Coronary artery (tissue), 2 donors: ENCODE measurements around the gene CMIP.

Experiments
- DNase-seq: peaks from one replicate; pipeline ENCODE4 v3.0.0-alpha.2; 2017; ENCODE audit warnings: low spot score
- H3K27ac ChIP-seq, 2 donors: fragments of 200-600 bp; sonication (generic); one replicate each; pipeline ENCODE4 v1.5.1; 2016 to 2019
- H3K4me3 ChIP-seq: fragments of 200-600 bp; sonication (generic); 2 replicates; pipeline ENCODE4 v1.5.1; 2016; ENCODE audit warnings: mild to moderate bottlenecking, moderate library complexity
- TF ChIP-seq, protein P1 (sequence below): fragments of 200-600 bp; sonication (generic); IDR thresholded peaks from one replicate; pipeline ENCODE4 v1.5.1; 2019; ENCODE audit warnings: antibody characterized with exemption

Gene CMIP

DNA sequence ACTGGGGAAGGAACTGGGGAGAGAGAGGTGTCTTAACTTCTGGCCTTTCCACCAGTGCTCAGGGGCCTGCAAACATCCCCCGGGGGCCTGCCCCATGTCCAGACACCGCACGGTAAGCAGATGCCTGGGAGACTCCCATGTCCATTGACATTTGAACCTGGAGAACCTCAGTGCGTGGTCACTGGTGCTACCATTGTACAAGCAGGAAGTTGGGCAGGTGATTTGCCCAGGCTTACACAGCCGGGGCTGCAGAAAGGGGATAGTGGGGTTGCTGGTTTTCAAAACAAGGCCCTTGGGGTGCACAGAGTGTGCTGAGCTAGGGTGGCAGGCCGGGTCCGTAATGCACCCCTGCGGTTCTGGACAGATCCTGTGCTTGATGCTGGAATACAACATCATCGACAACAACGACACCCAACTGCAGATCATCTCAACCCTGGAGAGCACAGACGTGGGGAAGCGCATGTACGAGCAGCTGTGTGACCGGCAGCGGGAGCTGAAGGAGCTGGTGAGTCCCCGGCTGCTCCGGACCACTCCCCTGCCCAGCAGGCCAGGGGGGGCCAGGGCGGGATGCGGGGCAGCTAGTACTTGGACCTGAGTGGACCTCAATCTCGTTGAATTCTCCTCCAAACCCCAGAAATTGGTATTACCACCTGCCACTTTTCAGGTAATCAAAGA, 256.8 kb downstream of the CMIP start:
- DNase-seq, result no peak
- no peak overlapping the region for H3K4me3 ChIP-seq
- TF ChIP-seq, protein P1, sequence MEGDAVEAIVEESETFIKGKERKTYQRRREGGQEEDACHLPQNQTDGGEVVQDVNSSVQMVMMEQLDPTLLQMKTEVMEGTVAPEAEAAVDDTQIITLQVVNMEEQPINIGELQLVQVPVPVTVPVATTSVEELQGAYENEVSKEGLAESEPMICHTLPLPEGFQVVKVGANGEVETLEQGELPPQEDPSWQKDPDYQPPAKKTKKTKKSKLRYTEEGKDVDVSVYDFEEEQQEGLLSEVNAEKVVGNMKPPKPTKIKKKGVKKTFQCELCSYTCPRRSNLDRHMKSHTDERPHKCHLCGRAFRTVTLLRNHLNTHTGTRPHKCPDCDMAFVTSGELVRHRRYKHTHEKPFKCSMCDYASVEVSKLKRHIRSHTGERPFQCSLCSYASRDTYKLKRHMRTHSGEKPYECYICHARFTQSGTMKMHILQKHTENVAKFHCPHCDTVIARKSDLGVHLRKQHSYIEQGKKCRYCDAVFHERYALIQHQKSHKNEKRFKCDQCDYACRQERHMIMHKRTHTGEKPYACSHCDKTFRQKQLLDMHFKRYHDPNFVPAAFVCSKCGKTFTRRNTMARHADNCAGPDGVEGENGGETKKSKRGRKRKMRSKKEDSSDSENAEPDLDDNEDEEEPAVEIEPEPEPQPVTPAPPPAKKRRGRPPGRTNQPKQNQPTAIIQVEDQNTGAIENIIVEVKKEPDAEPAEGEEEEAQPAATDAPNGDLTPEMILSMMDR, result no peak
- no peak overlapping the region for H3K27ac ChIP-seq

DNA sequence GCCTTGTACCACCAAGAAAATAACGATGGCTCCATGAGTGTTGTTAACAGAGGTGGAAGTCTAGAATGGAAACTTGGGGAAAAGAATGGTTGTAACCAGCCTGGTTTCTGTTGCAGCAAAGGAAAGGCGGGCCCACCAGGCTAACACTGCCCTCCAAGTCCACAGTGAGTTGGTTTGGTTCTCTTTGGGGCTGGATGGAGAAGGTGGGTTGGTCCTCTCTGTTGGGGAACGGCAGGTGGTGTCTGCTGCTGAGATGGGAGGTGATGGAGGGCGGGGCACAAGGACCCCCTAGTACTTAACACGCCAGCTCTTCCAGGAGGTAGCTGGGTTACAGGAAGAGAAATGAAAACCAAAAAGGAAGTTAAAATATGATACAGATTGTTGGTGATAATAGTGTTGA, 257.9 kb downstream of the CMIP start:
- Histone ChIP-seq H3K4me3 (no peak overlapping the region), H3K27ac (no peak overlapping the region)
- no peak for DNase-seq
- TF ChIP-seq, protein P1, result no peak

DNA sequence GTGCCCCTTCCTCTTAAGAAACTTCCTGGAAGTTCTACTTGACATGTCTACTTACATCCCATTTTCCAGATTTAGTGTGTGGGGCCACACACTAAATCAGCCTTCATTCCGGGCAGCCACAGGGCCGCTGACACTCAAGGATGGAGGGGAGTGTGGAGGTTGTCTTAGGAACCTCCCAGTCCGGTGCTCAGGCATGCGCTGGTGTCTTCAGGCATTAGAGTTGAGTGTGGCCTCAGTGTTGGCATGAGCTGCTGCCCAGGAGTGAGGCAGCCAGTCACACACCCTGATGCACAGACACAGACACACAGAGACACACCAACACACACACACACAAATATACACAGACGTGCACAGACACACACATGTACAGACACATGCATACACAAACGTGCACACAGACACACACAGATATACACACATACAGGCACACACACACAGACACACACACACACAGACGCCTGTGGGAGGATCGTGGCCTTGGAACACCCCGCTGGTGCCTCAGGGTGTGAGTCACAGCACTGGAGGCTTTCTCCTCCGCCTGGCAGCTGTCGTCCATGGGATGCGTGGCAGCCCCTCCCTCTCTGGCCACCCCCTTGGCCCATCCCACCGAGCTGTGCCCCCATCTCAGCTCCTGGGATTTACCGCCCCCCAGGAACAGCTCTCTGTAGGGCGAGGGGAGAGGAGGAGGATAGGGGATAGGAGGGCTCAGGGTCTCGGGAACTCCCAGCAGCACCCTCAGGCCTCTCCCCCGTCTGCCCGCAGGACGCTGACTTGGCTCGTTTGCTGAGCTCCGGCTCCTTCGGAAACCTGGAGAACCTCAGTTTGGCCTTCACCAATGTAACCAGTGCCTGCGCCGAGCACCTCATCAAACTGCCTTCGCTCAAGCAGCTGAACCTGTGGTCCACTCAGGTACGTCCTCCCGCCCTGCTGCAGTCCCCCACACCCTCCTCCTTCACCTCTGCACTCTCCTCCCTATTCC, 258.9 kb downstream of the CMIP start:
- Histone ChIP-seq H3K4me3 (no peak overlapping the region), H3K27ac (no peak overlapping the region)
- no peak for DNase-seq
- TF ChIP-seq, protein P1, result no peak

DNA sequence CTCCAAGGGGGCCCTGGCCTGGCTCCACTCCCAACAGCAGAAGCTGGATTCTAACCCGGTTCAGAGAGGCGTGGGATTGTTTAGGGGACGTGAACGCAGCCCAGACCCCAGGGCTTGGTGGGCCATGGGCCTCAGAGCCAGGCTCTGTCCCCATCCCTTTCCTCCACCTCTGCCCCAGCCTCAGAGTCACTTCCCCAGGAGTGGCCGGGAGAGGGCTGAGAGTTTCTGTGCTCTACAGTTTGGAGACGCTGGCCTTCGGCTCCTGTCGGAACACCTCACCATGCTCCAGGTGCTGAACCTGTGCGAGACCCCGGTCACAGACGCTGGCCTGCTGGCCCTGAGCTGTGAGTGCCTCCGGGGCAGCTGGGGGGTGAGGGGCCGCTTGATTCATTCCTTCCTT, 260.7 kb downstream of the CMIP start:
- TF ChIP-seq, protein P1, result no peak
- no peak for DNase-seq
- no peak overlapping the region for H3K4me3 ChIP-seq
- no peak overlapping the region for H3K27ac ChIP-seq

DNA sequence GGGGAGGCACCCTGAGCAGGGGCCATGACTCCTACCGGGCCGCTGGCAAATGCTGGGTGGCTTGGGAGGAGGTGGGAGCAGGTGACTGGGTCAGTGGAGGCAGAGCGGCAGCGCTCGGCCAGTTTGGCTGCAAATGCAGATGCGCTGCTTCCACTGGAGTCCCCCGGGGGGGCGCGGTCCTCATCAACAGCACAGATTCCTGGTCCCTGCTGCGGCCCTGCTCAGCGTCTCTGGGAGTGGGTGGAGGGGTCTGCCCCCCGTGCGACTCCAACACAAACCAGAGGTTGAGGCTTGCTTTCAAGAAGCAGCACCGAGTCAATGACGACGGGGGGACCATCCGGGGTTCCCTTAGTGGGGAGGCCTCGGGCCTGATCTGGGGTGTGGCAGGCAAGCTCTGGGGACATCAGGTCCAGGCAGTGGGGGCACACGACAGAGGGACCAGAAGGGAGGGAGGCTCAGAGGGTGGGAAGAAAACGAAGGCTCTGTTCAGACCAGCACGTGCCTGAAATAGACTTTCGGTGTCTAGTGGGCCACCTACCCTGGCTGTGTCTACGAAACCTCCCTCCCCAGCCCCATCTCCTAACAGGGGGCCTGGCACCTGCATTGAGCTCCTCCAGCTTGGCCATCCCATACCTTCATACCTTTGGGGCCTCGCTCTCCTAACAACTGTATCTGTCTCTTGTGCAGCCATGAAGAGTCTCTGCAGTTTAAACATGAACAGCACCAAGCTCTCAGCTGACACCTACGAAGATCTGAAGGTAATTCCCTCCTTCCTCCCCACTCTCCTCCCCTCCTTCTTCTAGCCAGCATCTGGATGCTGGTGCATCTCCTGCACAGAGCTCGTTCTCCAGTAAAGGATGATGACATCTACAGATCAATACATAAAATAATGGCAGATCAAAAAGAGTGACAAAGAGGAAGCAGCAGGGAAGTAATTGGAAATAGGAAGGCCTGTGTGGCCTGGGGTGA, 262.0 kb downstream of the CMIP start:
- no peak overlapping the region for H3K4me3 ChIP-seq
- no peak for DNase-seq
- TF ChIP-seq, protein P1, result no peak
- H3K27ac ChIP-seq, result no peak overlapping the region

DNA sequence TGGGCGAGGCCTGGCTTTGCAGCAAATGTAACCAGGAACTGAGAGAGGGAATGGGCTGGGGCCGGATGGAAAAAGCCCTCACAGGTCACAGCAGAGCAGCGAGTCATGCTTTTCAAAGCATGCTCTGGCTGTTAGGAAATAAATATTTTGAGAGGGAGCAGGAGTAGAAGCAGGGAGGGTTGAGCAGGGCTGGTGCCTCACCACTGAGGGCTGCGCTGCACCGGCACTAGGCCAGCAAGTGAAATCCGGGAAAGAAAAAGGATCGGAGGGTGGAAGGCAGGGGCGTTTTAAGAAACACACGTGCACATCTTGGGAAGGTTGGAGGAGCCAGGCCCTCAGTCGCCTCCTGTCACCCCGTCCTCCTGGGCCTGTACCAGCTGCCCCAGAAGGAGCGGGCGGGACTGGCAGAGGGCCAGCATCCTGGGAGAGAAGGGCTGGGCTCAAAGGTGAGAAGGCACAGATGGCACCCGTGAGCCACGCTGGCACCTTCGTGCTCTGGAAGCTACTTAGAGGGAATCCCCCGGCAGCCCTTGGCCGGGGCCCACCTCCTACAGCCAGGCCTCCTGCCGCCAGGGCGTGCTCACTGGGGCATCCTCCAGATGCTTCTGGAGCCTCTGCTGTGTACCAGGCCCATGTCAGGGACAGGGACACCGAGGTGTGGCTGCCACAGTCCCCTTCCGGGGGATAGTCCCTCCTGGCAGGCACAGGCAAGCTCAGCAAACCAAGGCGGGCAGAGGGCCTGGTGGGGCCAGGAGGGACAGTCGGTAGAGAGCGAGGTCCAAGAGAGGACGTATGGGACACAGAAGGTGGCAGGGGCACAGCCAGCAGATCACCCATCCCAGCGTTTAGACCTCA, 263.0 kb downstream of the CMIP start:
- DNase-seq, result no peak
- H3K4me3 ChIP-seq, result no peak overlapping the region
- TF ChIP-seq, protein P1, result no peak
- H3K27ac ChIP-seq, result no peak overlapping the region
